ENCODE results near the gene ZBTB20. TPM values are rescaled to one million over a fixed set of nuclear protein-coding genes. Genes with fewer than 3 reads are reported as not detected.

The ZBTB20 gene
- total RNA-seq, 1 donor from 2014 or later = 19.1 TPM

DNA sequence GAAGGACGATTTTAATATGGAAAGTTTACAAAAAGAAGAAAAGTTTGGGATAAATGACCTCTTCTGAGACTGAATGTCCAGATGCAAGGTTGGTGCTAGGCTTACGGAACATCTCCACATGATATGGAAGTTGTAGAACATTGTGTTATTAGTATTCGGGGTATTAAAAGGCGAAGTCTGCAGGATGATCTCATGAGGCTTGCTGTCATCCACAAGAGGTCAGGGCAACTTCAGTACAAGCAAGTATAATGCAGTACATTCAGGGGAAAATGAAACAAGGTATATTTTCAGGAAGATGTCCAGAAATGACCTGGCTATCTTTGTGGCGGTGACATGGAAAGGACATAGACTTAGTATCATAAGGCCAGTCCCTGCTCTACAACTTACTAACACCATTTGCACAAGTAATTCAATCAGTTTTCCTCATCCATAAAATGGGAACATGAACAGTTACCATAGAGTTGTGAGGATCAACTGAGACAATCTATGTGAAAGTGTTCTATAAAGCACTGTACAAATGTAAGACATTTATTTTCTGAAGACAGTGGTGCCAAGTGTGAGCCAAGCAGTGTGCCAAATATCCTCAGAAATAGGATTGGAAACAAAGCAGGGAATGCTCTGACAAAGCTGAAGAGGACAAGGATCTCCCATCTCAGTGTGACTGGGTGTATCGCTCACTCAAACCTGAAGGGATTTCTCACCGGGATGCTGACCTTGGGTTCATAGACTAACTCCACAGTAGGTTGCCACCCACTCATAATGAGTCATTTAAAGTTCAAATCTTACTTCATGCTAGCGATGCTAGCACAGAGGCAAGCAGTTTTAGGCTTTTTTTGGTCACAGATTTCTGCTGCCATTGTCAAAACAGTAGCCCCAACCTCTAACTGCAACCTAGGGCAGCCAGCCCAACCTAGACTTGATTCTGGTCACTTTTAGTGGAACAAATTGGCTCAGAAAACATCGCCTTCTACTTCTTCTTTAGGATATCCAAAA, 735.0 kb downstream of the ZBTB20 start:
- peaks cover 25% of the 10 kb centered on the region for H3K4me1 Mint-ChIP-seq (ENCODE audit: unreplicated experiment)
- no peak for DNase-seq (ENCODE audit: extremely low spot score, unreplicated experiment)
- no peaks in the 10 kb centered on the region for H3K9me3 Mint-ChIP-seq (ENCODE audit: unreplicated experiment)
- no peak overlapping the region for H3K4me3 Mint-ChIP-seq (ENCODE audit: unreplicated experiment)
- peaks cover 26% of the 10 kb centered on the region for H3K27me3 Mint-ChIP-seq (ENCODE audit: unreplicated experiment)
- TF ChIP-seq, protein P1, sequence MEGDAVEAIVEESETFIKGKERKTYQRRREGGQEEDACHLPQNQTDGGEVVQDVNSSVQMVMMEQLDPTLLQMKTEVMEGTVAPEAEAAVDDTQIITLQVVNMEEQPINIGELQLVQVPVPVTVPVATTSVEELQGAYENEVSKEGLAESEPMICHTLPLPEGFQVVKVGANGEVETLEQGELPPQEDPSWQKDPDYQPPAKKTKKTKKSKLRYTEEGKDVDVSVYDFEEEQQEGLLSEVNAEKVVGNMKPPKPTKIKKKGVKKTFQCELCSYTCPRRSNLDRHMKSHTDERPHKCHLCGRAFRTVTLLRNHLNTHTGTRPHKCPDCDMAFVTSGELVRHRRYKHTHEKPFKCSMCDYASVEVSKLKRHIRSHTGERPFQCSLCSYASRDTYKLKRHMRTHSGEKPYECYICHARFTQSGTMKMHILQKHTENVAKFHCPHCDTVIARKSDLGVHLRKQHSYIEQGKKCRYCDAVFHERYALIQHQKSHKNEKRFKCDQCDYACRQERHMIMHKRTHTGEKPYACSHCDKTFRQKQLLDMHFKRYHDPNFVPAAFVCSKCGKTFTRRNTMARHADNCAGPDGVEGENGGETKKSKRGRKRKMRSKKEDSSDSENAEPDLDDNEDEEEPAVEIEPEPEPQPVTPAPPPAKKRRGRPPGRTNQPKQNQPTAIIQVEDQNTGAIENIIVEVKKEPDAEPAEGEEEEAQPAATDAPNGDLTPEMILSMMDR (IDR thresholded peaks at IDR 0.05) = peak; percentile 30
- H3K27ac Mint-ChIP-seq (ENCODE audit: unreplicated experiment) = peak overlapping the region; percentile 59
- H3K36me3 Mint-ChIP-seq (ENCODE audit: unreplicated experiment) = no peaks in the 10 kb centered on the region

DNA sequence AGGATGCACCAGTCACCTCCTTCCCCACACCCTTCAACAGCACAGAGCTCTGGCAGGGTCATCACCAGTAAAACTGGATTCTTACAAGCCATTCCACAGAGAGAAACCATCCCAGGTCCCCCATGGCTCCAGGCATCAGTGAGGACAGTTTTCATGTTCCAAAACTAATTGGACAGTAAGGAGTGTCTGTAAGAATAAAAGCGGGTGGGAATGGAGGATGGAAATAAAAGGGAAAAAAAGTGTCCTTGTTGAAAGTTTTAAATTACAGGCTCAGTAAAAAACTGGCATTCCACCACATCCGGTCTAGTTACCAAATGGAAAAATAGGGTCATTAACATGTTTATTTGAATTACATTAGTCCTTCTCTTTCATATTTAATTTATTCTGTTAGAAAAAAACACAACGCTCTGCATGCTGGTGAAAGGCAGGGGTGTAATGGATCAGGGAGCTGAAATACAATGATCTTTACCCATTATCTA, 735.9 kb downstream of the ZBTB20 start:
- H3K4me3 Mint-ChIP-seq (ENCODE audit: unreplicated experiment) = no peak overlapping the region
- H3K4me1 Mint-ChIP-seq (ENCODE audit: unreplicated experiment) = peaks cover 25% of the 10 kb centered on the region
- H3K27me3 Mint-ChIP-seq (ENCODE audit: unreplicated experiment) = peaks cover 32% of the 10 kb centered on the region
- H3K9me3 Mint-ChIP-seq (ENCODE audit: unreplicated experiment) = no peaks in the 10 kb centered on the region
- TF ChIP-seq, protein P1 (IDR thresholded peaks at IDR 0.05) = no peak
- H3K36me3 Mint-ChIP-seq (ENCODE audit: unreplicated experiment) = no peaks in the 10 kb centered on the region
- peak overlapping the region; percentile 59 for H3K27ac Mint-ChIP-seq (ENCODE audit: unreplicated experiment)
- DNase-seq (ENCODE audit: extremely low spot score, unreplicated experiment) = no peak

DNA sequence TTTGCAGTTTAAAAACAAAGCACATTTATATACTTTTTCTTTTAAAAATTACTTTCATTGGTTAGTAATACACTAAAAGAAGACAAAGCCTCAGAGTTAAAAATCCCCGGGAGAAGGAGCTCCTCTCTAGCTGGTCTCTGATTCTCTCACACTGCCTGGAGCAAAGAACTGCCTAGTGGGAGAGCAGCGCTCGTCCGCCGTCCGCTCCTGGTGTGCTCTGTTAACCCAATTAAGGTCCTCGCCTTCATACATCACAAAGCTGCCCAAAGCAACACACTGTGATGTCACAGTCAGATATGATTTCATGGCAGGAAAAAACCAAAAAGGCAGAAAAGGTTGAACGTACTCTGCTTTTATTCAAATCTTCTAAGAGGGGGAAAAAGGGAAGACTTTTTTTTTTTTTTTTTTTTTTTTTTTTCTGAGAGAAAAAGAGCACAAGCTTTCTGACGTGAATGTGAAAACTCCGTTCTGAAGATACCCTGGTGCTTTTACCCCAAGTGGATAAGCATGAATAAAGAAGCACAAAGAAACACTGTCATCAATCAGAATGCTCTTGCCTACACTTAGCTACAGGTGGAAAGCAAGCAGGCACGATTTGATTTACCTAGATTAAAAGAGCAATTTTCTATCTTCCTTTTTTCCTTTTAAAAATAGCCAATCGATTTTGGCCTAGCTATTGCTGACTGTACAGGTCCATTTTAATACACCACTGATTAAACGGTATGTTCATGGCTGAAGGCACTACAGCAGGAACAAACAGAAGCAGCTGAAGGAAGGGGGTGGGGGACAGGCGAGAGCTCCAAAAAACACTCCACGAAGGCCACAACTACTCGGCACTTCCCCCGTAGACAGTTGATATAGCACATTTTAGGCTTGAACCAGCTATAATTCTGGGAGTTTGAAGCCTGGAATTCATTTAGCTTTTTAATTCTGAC, 738.1 kb downstream of the ZBTB20 start:
- H3K36me3 Mint-ChIP-seq (ENCODE audit: unreplicated experiment) = no peaks in the 10 kb centered on the region
- no peak for DNase-seq (ENCODE audit: extremely low spot score, unreplicated experiment)
- no peaks in the 10 kb centered on the region for H3K9me3 Mint-ChIP-seq (ENCODE audit: unreplicated experiment)
- H3K4me3 Mint-ChIP-seq (ENCODE audit: unreplicated experiment) = no peak overlapping the region
- no peak overlapping the region for H3K27ac Mint-ChIP-seq (ENCODE audit: unreplicated experiment)
- H3K4me1 Mint-ChIP-seq (ENCODE audit: unreplicated experiment) = peaks cover 25% of the 10 kb centered on the region
- H3K27me3 Mint-ChIP-seq (ENCODE audit: unreplicated experiment) = peaks cover 33% of the 10 kb centered on the region
- TF ChIP-seq, protein P1 (IDR thresholded peaks at IDR 0.05) = no peak

DNA sequence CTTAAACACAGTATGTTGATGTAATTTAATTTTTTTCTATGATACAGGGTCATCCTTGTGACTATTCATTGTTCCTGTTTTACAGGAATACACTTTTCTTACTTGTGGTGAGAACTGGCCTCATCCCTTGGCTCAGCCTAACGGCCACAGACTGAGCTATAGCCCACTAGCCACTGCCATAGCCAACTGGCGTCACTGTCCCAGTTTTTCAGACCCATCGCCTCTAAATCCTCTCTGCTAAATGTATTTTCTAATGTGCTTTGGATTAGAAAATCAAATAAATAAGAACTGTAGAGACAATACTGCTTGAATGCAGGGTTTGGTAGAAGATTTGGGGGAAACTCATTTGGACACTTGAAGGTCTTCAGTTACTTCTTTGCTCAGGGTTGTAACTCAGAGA, 740.2 kb downstream of the ZBTB20 start:
- no peak overlapping the region for H3K27ac Mint-ChIP-seq (ENCODE audit: unreplicated experiment)
- H3K4me3 Mint-ChIP-seq (ENCODE audit: unreplicated experiment) = no peak overlapping the region
- H3K4me1 Mint-ChIP-seq (ENCODE audit: unreplicated experiment) = peaks cover 19% of the 10 kb centered on the region
- H3K27me3 Mint-ChIP-seq (ENCODE audit: unreplicated experiment) = peaks cover 31% of the 10 kb centered on the region
- DNase-seq (ENCODE audit: extremely low spot score, unreplicated experiment) = no peak
- no peaks in the 10 kb centered on the region for H3K9me3 Mint-ChIP-seq (ENCODE audit: unreplicated experiment)
- TF ChIP-seq, protein P1 (IDR thresholded peaks at IDR 0.05) = no peak
- no peaks in the 10 kb centered on the region for H3K36me3 Mint-ChIP-seq (ENCODE audit: unreplicated experiment)
